HG02763 (cell line): ENCODE results near the gene FNDC3A.
"Not testable (repeated sequence)": the region's sequence is repeated elsewhere in the genome, so short reads cannot be mapped to it uniquely, and the experiment has no call there.

Experiments
- ATAC-seq: cut with Tn5 transposase; IDR thresholded peaks from one replicate; pipeline ENCODE4 v1.9.1; 2021; ENCODE audit warnings: mild to moderate bottlenecking, moderate library complexity; ENCODE audit not compliant: unreplicated experiment

Gene FNDC3A

GRCh38 chr13:49132479-49133002, 156.8 kb downstream of the FNDC3A start:
- ATAC-seq = no peak

- ATAC-seq = no peak
These were observed 158.6 kb downstream of the FNDC3A start for GRCh38 chr13:49134305-49134704.

- ATAC-seq = not testable (repeated sequence)
These were observed 161.5 kb downstream of the FNDC3A start for GRCh38 chr13:49137138-49137643.

DNA sequence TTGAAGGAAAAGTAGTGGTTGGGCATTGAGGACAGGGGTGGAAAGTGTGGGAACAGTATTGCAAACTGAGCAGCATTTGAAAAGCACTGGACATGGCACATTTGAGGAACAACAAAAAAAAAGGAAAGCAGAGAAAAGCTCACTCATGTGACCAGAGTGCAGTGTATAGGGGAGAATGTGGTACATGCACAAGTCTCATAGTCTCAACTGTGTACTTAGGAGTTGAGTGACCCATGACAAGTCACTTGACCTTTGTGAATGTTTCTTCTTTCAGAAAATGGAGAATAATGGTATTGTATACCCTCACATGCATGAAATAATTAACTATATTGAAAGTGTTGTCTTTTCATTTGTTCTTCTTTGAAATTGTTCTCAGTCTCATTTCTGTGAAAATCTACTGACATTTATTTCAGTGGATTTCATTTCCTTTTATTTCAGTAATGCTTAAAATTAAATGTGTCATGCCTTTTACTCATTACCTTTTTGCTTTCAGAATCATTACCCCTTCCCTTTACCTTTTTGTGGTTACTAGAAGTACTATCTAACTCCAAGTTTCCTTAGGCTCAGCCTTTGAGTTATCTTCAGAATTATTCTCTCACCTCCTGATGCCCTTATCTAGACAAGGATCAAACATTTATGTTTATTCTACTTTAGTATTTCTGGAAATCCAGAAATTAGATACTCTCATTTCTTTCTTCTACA, 165.3 kb downstream of the FNDC3A start:
- no peak for ATAC-seq

DNA sequence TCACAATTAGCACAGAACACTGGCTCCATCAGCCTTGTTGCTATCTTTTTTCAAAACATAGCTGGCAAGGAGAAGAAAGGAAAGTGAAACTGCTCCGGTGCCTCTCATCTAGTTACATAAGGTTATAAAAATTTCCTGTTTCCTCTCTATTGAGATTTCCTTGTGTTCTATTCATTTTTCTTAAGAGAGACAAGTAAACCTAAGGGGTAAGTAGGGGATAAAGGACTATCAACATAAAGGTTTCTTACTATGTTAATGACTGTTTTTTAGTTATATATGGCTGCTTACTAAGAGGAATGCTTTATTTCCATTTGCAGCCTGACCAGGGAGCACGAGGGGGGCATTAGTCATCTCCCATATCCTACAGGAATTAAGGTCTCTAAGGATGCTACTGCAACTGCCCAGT, 171.2 kb downstream of the FNDC3A start:
- no peak for ATAC-seq

GRCh38 chr13:49148405-49148804, 172.7 kb downstream of the FNDC3A start:
- ATAC-seq = no peak

GRCh38 chr13:49157955-49158584, 182.4 kb downstream of the FNDC3A start:
- not testable (repeated sequence) for ATAC-seq

DNA sequence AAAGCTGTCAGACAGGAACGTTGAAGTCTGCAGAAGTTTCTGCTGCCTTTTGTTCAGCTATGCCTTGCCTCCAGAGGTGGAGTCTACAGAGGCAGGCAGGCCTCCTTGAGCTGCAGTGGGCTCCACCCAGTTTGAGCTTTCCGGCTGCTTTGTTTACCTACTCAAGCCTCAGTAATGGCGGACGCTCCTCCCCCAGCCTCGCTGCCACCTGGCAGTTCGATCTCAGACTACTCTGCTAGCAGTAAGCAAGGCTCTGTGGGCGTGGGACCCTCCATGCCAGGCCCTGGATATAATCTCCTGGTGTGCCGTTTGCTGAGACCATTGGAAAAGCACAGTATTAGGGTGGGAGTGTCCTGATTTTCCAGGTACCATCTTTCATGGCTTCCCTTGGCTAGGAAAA, 187.4 kb downstream of the FNDC3A start:
- not testable (repeated sequence) for ATAC-seq

GRCh38 chr13:49164712-49165111, 189.0 kb downstream of the FNDC3A start:
- ATAC-seq = no peak

DNA sequence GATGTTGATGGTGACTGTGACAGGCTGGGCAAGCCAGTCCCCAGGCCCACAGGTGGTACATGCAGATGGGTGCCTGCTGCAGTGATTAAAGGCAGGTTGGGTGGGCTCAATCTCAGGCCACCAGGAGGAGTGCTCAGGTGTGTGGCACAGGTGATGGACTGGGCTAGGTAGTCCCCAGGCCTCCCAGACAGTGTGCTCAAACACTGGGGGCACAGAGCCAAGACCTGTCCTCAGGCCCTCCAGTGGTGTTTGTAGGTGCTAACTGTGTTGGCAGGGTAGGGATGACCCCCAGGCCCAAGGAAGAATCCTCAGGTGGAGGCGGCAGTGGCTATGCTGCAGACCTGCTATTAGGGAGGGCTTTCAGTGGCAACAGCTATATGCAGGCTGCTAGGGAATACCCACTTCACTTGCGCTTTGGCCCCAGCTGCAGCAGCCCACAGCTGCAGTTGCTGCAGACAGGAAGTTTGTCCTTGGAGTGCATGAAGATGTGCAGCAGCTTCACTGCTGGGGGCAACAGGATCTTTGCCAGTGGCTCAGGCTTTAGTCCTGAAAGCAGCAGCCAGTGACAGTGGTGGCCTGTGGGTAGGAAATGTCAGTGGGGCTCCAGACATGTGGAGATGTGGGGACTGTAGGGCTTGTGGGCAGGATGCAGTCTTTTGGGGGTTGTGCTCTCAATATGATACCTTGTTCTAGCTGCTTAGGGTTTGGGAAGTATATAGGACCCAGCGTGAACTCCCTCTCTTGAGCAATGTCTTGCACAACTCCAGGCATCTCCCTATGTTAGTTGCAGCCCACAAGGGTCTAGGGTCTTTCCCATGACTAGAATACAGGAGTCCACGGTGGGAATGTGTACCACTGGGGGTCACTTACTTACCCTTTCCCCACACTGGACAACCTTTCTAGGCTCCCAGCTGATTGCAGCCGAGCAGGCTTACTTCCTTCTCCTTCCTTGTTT, 190.4 kb downstream of the FNDC3A start:
- no peak for ATAC-seq

GRCh38 chr13:49171359-49171758, 195.6 kb downstream of the FNDC3A start:
- no peak for ATAC-seq

DNA sequence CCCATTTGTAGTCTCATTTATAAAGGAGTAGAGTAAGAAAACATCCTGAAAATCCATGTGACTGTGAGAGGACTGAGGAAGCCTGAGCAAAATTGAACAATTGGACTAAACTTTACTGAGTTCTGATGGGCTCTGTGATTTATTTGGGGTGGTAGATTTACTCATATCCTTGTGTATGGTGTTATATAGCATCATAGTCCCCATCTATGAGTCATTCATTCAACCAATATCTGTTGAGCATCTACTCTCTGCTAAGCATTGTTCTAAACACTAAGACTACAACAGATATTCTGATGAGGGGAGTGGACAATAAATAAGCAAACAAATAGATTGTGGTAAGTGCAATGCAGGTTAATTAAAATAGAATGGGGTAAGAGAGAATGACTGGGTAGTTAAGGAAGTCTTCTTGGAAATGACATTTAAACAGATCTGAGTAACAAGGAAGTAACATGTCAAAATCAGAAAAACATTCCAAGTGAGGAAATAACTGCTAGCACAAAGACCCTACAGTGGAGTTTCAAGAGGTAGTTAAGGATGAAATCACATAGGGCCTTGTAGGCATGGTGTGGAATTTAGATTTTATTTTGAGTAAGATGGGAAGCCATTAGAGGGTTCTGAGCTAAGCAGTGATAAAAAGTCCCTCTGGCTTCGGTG, 208.1 kb downstream of the FNDC3A start:
- no peak for ATAC-seq

- ATAC-seq = no peak
These were observed 208.9 kb downstream of the FNDC3A start for GRCh38 chr13:49184621-49185020.

DNA sequence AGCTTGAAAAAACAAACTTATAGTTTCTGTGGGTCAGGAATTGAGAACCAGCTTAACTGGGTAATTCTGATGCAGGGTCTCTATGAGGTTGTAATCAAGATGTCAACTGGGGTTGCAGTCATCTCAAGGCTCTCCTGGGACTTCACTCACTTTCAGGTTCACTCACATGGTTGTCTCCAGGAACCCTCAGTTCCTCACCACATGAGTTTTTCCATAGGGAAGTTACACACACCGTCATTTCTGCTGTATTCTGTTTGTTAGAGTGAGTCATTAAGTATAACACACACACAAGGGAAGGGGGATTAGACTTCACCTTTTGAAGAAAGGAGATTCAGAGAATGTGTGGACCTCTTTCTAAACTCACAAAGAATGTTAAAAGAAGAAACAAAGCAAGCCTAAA, 209.6 kb downstream of the FNDC3A start:
- peak; percentile 40 for ATAC-seq

DNA sequence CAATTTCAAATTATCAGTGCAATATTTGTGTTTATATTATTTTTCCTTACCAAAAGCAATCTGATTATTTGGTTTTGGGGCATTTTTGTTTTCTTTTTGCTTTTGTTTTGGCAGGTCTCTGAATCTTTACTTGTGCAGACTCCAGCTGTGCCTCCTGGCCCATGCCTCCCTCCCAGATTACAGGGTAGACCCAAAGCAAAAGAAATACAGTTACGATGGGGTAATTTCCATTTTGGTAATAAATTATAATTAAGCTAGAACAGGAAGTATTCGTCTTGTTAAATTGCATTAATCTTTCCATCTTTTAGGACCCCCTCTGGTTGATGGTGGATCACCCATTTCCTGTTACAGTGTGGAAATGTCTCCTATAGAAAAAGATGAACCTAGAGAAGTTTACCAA, 215.2 kb downstream of the FNDC3A start:
- ATAC-seq = no peak

DNA sequence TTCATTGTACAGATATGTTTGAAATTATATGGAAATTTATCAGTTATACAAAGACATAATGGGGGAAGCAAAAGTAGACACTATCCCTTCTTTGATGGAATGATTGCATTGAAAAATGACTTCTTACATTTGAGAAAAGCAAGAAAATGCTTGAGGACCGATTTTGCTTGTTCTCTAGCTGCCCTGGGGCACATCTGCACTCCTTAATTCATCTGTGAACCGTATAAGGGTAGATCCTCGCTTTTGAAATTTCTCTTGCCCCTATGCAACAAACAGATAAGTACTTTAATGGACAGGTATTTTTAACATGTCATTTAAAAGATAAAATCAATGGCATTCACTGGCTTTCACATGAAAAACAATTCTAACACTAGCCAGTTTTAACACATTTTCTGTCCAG, 230.9 kb downstream of the FNDC3A start:
- no peak for ATAC-seq

DNA sequence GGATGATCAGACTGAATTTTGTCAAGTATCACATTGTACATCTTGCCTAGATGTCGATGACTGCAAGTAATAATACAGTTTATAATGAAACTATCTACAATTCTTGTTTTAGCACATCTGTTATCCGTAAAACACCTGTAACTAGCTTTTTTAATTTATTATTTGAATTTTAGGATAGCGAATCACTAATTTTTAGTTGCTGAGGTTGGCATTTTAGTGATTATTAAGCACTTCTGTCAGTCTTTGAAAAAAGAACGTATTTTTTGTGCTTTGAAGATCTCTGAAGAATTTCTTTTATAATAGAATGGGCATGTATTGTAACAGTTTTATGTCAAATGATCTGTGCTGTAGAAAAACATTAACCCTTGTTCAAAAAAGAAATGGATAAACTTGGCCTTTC, 232.9 kb downstream of the FNDC3A start:
- ATAC-seq = no peak

- no peak for ATAC-seq
These were observed 234.4 kb downstream of the FNDC3A start for GRCh38 chr13:49210114-49210513.

GRCh38 chr13:49210669-49211068, 235.0 kb downstream of the FNDC3A start:
- no peak for ATAC-seq

DNA sequence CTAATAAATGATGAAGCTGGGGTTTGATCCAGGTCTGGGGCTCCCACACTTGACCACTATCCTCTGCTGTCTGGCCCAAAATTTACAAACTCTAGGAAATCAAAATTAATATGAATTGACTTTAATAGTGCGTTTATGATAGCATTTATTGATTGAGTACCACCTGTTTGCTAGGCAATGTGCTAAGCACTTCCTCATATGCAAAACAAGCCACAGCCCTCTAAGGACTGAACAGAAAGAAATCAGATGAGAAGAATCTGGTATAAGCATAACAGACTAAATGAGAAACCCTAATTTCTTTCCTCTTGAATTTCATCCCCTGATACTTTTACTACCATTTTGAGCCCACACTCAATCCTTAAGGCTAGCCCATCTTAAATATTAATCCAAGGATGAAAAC, 237.8 kb downstream of the FNDC3A start:
- no peak for ATAC-seq
